ENCODE results near the gene KRT23.

Gene KRT23

DNA sequence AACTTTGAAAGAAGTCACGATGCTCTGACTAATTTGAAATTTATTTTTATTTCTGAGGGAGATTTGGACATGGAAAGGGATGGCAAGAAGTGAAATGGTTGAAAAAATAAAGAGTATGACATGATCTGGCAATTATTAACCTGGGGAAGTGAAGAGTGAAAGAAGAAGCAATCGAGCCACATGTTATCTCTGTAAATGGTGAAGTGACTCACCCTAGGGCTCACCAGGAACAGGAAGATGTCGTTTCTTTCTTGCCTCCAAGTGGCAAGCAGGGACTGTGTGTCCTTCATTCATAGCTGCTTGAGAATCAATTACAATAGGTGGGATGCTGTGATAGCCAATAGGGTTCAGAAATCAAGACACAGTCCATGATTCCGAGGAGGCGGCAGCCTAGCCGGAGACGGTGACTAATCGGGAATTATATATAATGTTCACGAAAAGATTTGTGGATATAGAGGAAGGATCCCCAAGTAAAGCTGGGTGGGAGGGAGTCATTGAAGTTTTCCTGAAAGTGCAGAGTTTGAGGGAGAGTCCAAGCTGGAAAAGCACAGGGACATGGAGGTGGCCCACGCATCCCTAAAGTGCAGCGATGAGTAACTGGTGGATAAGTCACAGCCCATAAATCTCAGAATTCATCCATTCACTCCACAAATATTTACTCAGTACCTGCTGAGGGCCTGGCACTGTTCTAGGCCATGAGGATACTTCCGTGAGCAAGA is 34.2 kb downstream of the KRT23 start:
- DNase-seq (ENCODE audit: low spot score), result peak; percentile 47
- TF ChIP-seq, protein P1, sequence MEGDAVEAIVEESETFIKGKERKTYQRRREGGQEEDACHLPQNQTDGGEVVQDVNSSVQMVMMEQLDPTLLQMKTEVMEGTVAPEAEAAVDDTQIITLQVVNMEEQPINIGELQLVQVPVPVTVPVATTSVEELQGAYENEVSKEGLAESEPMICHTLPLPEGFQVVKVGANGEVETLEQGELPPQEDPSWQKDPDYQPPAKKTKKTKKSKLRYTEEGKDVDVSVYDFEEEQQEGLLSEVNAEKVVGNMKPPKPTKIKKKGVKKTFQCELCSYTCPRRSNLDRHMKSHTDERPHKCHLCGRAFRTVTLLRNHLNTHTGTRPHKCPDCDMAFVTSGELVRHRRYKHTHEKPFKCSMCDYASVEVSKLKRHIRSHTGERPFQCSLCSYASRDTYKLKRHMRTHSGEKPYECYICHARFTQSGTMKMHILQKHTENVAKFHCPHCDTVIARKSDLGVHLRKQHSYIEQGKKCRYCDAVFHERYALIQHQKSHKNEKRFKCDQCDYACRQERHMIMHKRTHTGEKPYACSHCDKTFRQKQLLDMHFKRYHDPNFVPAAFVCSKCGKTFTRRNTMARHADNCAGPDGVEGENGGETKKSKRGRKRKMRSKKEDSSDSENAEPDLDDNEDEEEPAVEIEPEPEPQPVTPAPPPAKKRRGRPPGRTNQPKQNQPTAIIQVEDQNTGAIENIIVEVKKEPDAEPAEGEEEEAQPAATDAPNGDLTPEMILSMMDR (IDR thresholded peaks at IDR 0.05; ENCODE audit: borderline replicate concordance, control extremely low read depth, extremely low read depth, insufficient read depth, missing control alignments), result no peak
- in situ Hi-C loops (cut with MboI; ENCODE audit: low sequenced_read_pairs, unreplicated experiment), result loop anchor here (10.0 to 25.0 kb wide), 3 partner anchors 409 to 759 kb away; partner anchors contain the start of genes KRTAP16-1, KRTAP17-1 and KRTAP29-1

DNA sequence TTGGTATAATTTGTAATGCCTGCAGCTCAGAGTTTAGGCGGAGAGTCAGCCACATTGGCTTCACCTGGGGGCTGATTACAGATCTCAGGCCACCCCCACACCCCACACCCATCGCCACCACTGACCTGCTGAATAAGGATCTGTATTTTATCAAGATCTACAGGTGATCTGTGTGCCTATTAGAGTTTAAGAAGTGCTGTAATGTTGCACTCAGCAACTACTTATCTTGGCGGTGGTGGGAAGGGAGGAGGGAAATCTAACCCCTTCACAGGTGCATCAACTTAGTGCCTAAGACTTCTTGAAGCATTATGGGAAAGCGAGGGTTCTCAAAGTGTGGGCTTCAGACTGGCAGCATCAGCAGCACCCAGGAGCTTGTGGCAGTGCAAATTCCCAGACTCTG is 34.9 kb downstream of the KRT23 start:
- in situ Hi-C loops (cut with MboI; ENCODE audit: low sequenced_read_pairs, unreplicated experiment), result loop anchor here (10.0 to 25.0 kb wide), 3 partner anchors 410 to 760 kb away; partner anchors contain the start of genes KRTAP16-1, KRTAP17-1 and KRTAP29-1
- TF ChIP-seq, protein P1 (IDR thresholded peaks at IDR 0.05; ENCODE audit: borderline replicate concordance, control extremely low read depth, extremely low read depth, insufficient read depth, missing control alignments), result no peak
- DNase-seq (ENCODE audit: low spot score), result no peak

DNA sequence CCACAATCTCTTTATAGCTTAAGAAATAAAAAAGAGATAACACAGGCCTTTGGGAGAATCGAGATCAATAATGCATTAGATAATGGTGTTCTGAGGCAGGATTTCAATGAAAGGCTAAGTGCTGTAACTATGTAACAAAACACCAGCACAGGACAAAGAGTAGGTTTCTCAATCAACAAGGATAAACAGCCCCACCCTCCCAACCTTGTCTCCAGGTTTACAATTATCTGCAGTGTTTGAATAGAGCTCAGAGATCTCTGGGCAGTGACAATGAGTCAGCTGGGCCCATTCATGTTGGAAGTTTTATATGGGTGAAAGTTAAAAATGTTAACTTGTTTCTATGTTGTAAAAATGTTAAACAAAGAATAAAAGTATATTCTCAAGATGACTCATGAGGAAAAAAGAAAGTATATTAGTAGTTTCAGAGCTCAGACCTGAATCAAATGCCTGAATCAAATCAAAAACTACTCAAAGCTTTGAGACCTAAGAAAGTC is 35.4 kb downstream of the KRT23 start:
- no peak for DNase-seq (ENCODE audit: low spot score)
- in situ Hi-C loops (cut with MboI; ENCODE audit: low sequenced_read_pairs, unreplicated experiment), result loop anchor here (10.0 to 25.0 kb wide), 3 partner anchors 410 to 760 kb away; partner anchors contain the start of genes KRTAP16-1, KRTAP17-1 and KRTAP29-1
- TF ChIP-seq, protein P1 (IDR thresholded peaks at IDR 0.05; ENCODE audit: borderline replicate concordance, control extremely low read depth, extremely low read depth, insufficient read depth, missing control alignments), result no peak

DNA sequence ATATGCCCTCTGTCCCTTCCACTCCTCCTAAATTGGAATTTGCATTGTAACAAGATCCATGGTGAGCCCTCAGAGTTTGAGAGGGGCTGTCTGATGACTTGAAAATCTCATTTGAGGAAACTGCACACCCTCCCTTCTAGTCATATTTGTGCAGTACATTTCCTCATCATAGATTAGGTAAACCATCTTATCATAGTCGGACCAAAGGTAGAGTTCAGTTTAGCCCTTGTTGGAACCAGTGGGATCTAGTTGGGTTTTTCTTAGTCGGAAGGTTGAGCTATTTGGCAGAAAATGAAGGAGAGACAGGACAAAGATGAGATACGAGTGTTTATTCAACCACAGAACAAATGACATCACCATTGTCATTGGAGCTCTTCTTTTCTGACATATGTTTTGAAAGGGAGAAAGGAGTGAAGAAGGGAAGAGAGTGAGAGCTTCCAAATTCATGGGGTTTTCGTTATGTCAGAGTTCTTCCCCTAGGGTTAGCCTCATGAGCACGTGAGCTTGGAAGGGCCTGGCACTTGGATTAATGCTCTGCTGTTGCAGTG is 36.6 kb downstream of the KRT23 start:
- DNase-seq (ENCODE audit: low spot score), result no peak
- TF ChIP-seq, protein P1 (IDR thresholded peaks at IDR 0.05; ENCODE audit: borderline replicate concordance, control extremely low read depth, extremely low read depth, insufficient read depth, missing control alignments), result no peak
- in situ Hi-C loops (cut with MboI; ENCODE audit: low sequenced_read_pairs, unreplicated experiment), result loop anchor here (10.0 to 25.0 kb wide), 3 partner anchors 411 to 761 kb away; partner anchors contain the start of genes KRTAP16-1, KRTAP17-1 and KRTAP29-1

DNA sequence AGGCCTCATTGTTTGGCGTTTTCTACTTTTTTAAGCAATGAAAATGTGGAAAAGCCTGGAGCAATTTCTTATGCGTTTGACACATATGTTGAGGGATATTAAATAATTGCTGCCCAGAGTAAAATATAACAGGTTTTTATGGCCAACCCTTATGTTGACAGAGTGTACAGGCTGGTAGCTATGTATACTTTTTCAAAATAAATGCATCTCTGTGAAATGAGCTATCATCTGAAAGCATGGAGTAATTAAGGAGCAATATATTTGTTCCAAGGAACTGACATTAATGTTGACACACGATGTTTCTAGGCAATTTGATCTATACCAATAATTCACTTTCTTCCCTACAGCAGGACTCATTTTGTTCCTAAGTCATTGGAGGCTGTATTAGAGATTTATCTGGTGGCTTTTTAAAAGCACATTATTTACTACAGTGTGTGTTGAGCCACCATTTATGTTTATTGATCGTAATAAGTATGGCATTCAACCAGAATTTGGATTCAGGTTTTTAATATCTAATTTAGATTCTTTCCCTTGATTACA is 40.5 kb downstream of the KRT23 start:
- in situ Hi-C loops (cut with MboI; ENCODE audit: low sequenced_read_pairs, unreplicated experiment), result no loop called here
- no peak for DNase-seq (ENCODE audit: low spot score)
- TF ChIP-seq, protein P1 (IDR thresholded peaks at IDR 0.05; ENCODE audit: borderline replicate concordance, control extremely low read depth, extremely low read depth, insufficient read depth, missing control alignments), result no peak

DNA sequence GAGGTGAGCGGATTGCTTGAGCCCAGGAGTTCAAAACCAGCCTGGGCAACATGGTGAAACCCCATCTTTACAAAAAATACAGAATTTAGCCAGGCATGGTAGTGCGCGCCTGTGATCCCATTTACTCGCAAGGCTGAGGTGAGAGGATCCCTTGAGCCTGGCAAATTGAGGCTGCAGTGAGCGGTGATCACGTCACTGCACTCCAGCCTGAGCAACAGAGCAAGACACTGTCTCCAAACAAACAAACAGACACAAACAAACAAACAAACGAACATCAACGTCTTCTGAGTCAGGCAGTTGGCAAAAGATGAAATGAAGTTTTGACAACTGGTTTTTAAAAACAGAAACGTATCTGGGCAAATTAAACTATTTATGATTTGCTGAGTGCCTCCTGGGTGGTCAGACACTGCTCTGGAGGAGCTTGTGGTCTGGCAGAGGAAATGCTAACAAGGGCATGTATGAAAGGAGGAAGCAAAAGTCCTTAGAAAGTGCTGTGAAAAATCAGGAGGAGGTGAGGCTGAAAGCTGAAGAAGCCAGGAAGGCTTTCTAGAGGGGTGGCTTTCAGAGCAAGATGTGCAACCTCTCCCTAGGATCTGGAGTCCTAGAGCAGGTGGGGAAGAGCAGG is 42.2 kb downstream of the KRT23 start:
- DNase-seq (ENCODE audit: low spot score), result no peak
- in situ Hi-C loops (cut with MboI; ENCODE audit: low sequenced_read_pairs, unreplicated experiment), result no loop called here

More for the DNA sequence above, 42.2 kb downstream of the KRT23 start:
- TF ChIP-seq, protein P1 (IDR thresholded peaks at IDR 0.05; ENCODE audit: borderline replicate concordance, control extremely low read depth, extremely low read depth, insufficient read depth, missing control alignments), result no peak

Data from GM13976 (cell line).